Measurements from ENCODE around the gene NR6A1. TPM values are rescaled to one million over a fixed set of nuclear protein-coding genes. Genes with fewer than 3 reads are reported as not detected.

NR6A1 gene
- polyA plus RNA-seq, 2 of the 4 experiments (the other 2 are of a cell fraction) = 1.7 to 3.3 TPM

GRCh38 chr9:124626276-124626675 lies 144.8 kb downstream of the NR6A1 start:
- ChIA-PET POLR2A (no interaction called here), CTCF (interaction anchor here (2.0 to 7.3 kb wide), 5 partner anchors 9 to 86 kb away, joined by 4 to 53 read pairs (median 8); no protein-coding TSS in a partner anchor)
- Histone ChIP-seq H3K27ac (no peak overlapping the region), H3K4me1 (peaks cover 15% of the 10 kb centered on the region), H3K4me2 (no peak overlapping the region), H3K4me3 (no peak overlapping the region), H3K9me3 (no peaks in the 10 kb centered on the region)
- FAIRE-seq (no peak), ATAC-seq (no peak), DNase-seq (ENCODE audit: low read depth in 1 of 2, low spot score in 1 of 2) (no peak)
- TF ChIP-seq BCL3 (IDR thresholded peaks at IDR 0.05) = no peak
- no peak for TF ChIP-seq FOSL2 (IDR thresholded peaks at IDR 0.05)
- peak; percentile 23; the same call in 1 of the 2 replicates for TF ChIP-seq FOSL2 (CRISPR knock-in tag; IDR thresholded peaks at IDR 0.05)
- TF ChIP-seq JUNB (IDR thresholded peaks at IDR 0.05) = no peak
- TF ChIP-seq HOXB13 (CRISPR knock-in tag; IDR thresholded peaks at IDR 0.05; ENCODE audit: low read depth) = no peak
- no peak for TF ChIP-seq ATOH8 (CRISPR knock-in tag; IDR thresholded peaks at IDR 0.05; ENCODE audit: low read depth)
- 93% methylated on average over 4 of the region's 4 CpGs for WGBS (ENCODE audit: missing lambda C conversion rate)

DNA sequence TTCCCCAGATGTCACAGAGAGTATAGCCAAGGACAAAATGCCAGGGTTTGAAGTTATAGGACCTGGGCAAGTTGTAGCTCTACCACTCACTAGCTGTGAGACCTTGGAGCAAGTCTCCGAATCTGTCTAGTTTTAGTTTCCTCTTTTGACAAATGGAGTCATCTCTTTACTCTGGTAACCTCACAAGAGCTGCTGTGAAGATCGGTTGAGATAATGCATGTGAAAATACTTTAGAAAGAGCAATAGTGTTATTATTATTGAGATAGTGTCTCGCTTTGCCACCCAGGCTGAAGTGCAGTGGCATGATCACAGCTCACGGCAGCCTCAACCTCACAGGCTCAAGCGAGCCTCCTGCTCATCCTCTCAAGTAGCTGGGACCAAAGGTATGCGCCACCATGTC lies 146.0 kb downstream of the NR6A1 start:
- TF ChIP-seq JUN (IDR thresholded peaks at IDR 0.05) = no peak
- TF ChIP-seq, protein P1, sequence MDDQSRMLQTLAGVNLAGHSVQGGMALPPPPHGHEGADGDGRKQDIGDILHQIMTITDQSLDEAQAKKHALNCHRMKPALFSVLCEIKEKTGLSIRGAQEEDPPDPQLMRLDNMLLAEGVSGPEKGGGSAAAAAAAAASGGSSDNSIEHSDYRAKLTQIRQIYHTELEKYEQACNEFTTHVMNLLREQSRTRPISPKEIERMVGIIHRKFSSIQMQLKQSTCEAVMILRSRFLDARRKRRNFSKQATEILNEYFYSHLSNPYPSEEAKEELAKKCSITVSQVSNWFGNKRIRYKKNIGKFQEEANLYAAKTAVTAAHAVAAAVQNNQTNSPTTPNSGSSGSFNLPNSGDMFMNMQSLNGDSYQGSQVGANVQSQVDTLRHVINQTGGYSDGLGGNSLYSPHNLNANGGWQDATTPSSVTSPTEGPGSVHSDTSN (IDR thresholded peaks at IDR 0.05) = no peak
- TF ChIP-seq POLR2AphosphoS2 (conservative IDR thresholded peaks at IDR 0.05; ENCODE audit: low read length) = no peak
- TF ChIP-seq RCOR1 (IDR thresholded peaks at IDR 0.05; ENCODE audit: low read depth, low read length) = no peak
- TF ChIP-seq RARB (CRISPR knock-in tag; IDR thresholded peaks at IDR 0.05) = no peak
- no peak for TF ChIP-seq MAX (IDR thresholded peaks at IDR 0.05)
- TF ChIP-seq GATA3 (IDR thresholded peaks at IDR 0.05; ENCODE audit: borderline replicate concordance) = no peak
- no peak for TF ChIP-seq USF2 (IDR thresholded peaks at IDR 0.05)
- TF ChIP-seq ZFP36 (IDR thresholded peaks at IDR 0.05; ENCODE audit: borderline replicate concordance, partially characterized antibody) = no peak
- TF ChIP-seq MYC (IDR thresholded peaks at IDR 0.05; ENCODE audit: borderline replicate concordance, low read length) = no peak
- TF ChIP-seq EP300 (IDR thresholded peaks at IDR 0.05) = no peak
- no peak for TF ChIP-seq RAD21 (conservative IDR thresholded peaks at IDR 0.05 in 1 of 2, IDR thresholded peaks at IDR 0.05 in 1 of 2)
- TF ChIP-seq, protein P2, sequence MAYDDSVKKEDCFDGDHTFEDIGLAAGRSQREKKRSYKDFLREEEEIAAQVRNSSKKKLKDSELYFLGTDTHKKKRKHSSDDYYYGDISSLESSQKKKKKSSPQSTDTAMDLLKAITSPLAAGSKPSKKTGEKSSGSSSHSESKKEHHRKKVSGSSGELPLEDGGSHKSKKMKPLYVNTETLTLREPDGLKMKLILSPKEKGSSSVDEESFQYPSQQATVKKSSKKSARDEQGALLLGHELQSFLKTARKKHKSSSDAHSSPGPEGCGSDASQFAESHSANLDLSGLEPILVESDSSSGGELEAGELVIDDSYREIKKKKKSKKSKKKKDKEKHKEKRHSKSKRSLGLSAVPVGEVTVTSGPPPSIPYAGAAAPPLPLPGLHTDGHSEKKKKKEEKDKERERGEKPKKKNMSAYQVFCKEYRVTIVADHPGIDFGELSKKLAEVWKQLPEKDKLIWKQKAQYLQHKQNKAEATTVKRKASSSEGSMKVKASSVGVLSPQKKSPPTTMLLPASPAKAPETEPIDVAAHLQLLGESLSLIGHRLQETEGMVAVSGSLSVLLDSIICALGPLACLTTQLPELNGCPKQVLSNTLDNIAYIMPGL (CRISPR knock-in tag; IDR thresholded peaks at IDR 0.05; ENCODE audit: borderline replicate concordance) = no peak
- no peak for TF ChIP-seq POLR2A (IDR thresholded peaks at IDR 0.05; ENCODE audit: low read length)
- no peak for TF ChIP-seq BHLHE40 (IDR thresholded peaks at IDR 0.05; ENCODE audit: low read depth, low read length)
- TF ChIP-seq MAFK (IDR thresholded peaks at IDR 0.05; ENCODE audit: partially characterized antibody) = no peak
- no peak for TF ChIP-seq KDM1A (IDR thresholded peaks at IDR 0.05; ENCODE audit: low read depth)
- TF ChIP-seq NR3C1 (IDR thresholded peaks at IDR 0.05) = no peak
- TF ChIP-seq MAZ (IDR thresholded peaks at IDR 0.05; ENCODE audit: borderline replicate concordance, low read depth, low read length) = no peak
- TF ChIP-seq HDAC2 (IDR thresholded peaks at IDR 0.05) = no peak
- no peak for ATAC-seq
- no peak overlapping the region for H3K4me2 ChIP-seq
- peaks cover 15% of the 10 kb centered on the region for H3K4me1 ChIP-seq
- ChIA-PET CTCF (interaction anchor here (0.6 to 7.3 kb wide), 13 partner anchors 11 to 212 kb away, joined by 3 to 53 read pairs (median 3); no protein-coding TSS in a partner anchor), POLR2A (interaction anchor here (1.1 kb wide), 1 partner anchor 33 kb away, joined by 3 read pairs; no protein-coding TSS in a partner anchor)
- DNase-seq (ENCODE audit: low read depth in 1 of 2, low spot score in 1 of 2) = no peak
- no peaks in the 10 kb centered on the region for H3K9me3 ChIP-seq
- H3K4me3 ChIP-seq = no peak overlapping the region
- no peak overlapping the region for H3K27ac ChIP-seq
- 89% methylated on average over 6 of the region's 6 CpGs for WGBS (ENCODE audit: missing lambda C conversion rate)
- FAIRE-seq = no peak

Measured in A549 (cell line).